SK-N-SH (cell line): ENCODE results near the gene CD101. TPM values are rescaled to one million over a fixed set of nuclear protein-coding genes. Genes with fewer than 3 reads are reported as not detected.

Source experiments
- CTCF ChIA-PET: fragments of 300-600, 350-600 bp; formaldehyde crosslinking; extraction: SDS; loops from one replicate; lab custom pipeline; 2021; lab: Yijun Ruan, JAX
- POLR2A ChIA-PET: fragments of 350-600 bp; sonication (Branson Sonifier 250); formaldehyde crosslinking; extraction: SDS; loops from one replicate; lab custom pipeline; 2020; ENCODE audit warnings: antibody characterized with exemption, inconsistent platforms; lab: Yijun Ruan, JAX
- DNase-seq: peaks from one replicate; pipeline ENCODE4 v3.0.0; 2012
- H2AFZ ChIP-seq: fragments of 200-600 bp; sonication (generic); 2 replicates; pipeline ENCODE4 v1.8.1; 2016; ENCODE audit warnings: antibody characterized with exemption, mild to moderate bottlenecking, low read depth
- H3F3A ChIP-seq: fragments of 200-600 bp; sonication (generic); replicated peaks from 2 replicates; pipeline ENCODE3; 2016; ENCODE audit warnings: antibody characterized with exemption, mild to moderate bottlenecking; ENCODE audit not compliant: insufficient read depth
- H3K27ac ChIP-seq, 2 experiments: fragments of 200-500 bp in 1 of 2; fragments of 200-600 bp in 1 of 2; sonication (Bioruptor generic) in 1 of 2; sonication (generic), shearing (Covaris generic) in 1 of 2; 2 replicates each; pipeline versions ENCODE4 v1.5.1 to v1.6.1; 2014 to 2016; ENCODE audit warnings: low read depth in 2 of 2, inconsistent platforms in 1 of 2, low read length in 1 of 2, mild to moderate bottlenecking in 1 of 2, mixed read lengths in 1 of 2
- H3K27me3 ChIP-seq: fragments of 200-600 bp; sonication (generic), shearing (Covaris generic); 2 replicates; pipeline ENCODE4 v1.6.1; 2016; ENCODE audit warnings: mixed run types; ENCODE audit not compliant: insufficient read depth
- H3K36me3 ChIP-seq, 2 experiments: fragments of 200-500 bp in 1 of 2; fragments of 200-600 bp in 1 of 2; sonication (Bioruptor generic) in 1 of 2; sonication (generic) in 1 of 2; replicated peaks in 1 of 2; 2 replicates each; pipeline versions ENCODE3 to v1.5.1; 2014 to 2016; ENCODE audit warnings: low read length in 1 of 2, mild to moderate bottlenecking in 1 of 2; ENCODE audit not compliant: insufficient read depth in 2 of 2, control insufficient read depth in 1 of 2
- H3K4me1 ChIP-seq, 2 experiments: fragments of 200-500 bp in 1 of 2; fragments of 200-600 bp in 1 of 2; sonication (Bioruptor generic) in 1 of 2; sonication (generic), shearing (Covaris generic) in 1 of 2; 2 replicates each; pipeline versions ENCODE4 v1.5.1 to v1.6.1; 2014 to 2016; ENCODE audit warnings: low read depth in 1 of 2, low read length in 1 of 2, mixed run types in 1 of 2; ENCODE audit not compliant: insufficient read depth in 2 of 2, control insufficient read depth in 1 of 2
- H3K4me2 ChIP-seq: fragments of 200-600 bp; sonication (generic), shearing (Covaris generic); 2 replicates; pipeline ENCODE4 v1.6.1; 2017; ENCODE audit warnings: mixed run types
- H3K4me3 ChIP-seq, 2 experiments: fragments of 200-500 bp in 1 of 2; fragments of 200-600 bp in 1 of 2; sonication (Bioruptor generic) in 1 of 2; sonication (generic), shearing (Covaris generic) in 1 of 2; 2 replicates each; pipeline versions ENCODE4 v1.5.1 to v1.8.1; 2014 to 2016; ENCODE audit warnings: low read depth in 2 of 2, inconsistent platforms in 1 of 2, low read length in 1 of 2, mild to moderate bottlenecking in 1 of 2, mixed read lengths in 1 of 2, moderate library complexity in 1 of 2
- H3K79me2 ChIP-seq: fragments of 200-600 bp; sonication (generic); 2 replicates; pipeline ENCODE4 v1.8.1; 2017; ENCODE audit warnings: mild to moderate bottlenecking; ENCODE audit not compliant: insufficient read depth
- H3K9ac ChIP-seq: fragments of 200-600 bp; sonication (generic); 2 replicates; pipeline ENCODE4 v1.6.1; 2017; ENCODE audit warnings: mixed run types
- H3K9me2 ChIP-seq: fragments of 200-600 bp; sonication (generic); 2 replicates; pipeline ENCODE4 v1.6.1; 2017; ENCODE audit warnings: mixed run types
- H3K9me3 ChIP-seq: fragments of 200-600 bp; sonication (generic); 2 replicates; pipeline ENCODE4 v1.6.1; 2017; ENCODE audit warnings: mixed run types, mild to moderate bottlenecking, moderate library complexity
- H4K20me1 ChIP-seq: fragments of 200-600 bp; sonication (generic); 2 replicates; pipeline ENCODE4 v1.6.1; 2017; ENCODE audit warnings: mild to moderate bottlenecking, mixed run types; ENCODE audit not compliant: insufficient read depth
- CTCF ChIP-seq: fragments of 200-600 bp; sonication (generic); IDR thresholded peaks from 2 replicates; pipeline ENCODE4 v1.6.1; 2017; ENCODE audit warnings: antibody characterized with exemption, mild to moderate bottlenecking, moderate library complexity
- EZH2phosphoT487 ChIP-seq: fragments of 200-600 bp; sonication (generic); IDR thresholded peaks from 2 replicates; pipeline ENCODE4 v1.6.1; 2017; ENCODE audit warnings: low read depth, mixed run types, mild to moderate bottlenecking, antibody characterized with exemption, moderate library complexity, borderline replicate concordance
- FOSL2 ChIP-seq: IDR thresholded peaks from 2 replicates; pipeline ENCODE4 v1.4.0; 2012; ENCODE audit warnings: low read depth, mild to moderate bottlenecking, moderate library complexity, borderline replicate concordance
- FOXM1 ChIP-seq: IDR thresholded peaks from 2 replicates; pipeline ENCODE4 v1.4.0; 2012; ENCODE audit warnings: low read depth, mild to moderate bottlenecking
- GABPA ChIP-seq: IDR thresholded peaks from 2 replicates; pipeline ENCODE4 v1.4.0; 2012; ENCODE audit warnings: low read depth, mild to moderate bottlenecking
- GATA2 ChIP-seq: sonication (generic); formaldehyde crosslinking; IDR thresholded peaks from 2 replicates; pipeline ENCODE4 v1.5.0; 2020; ENCODE audit warnings: mild to moderate bottlenecking, missing genetic modification reagents
- IRF3 ChIP-seq: fragments of 150-350 bp; IDR thresholded peaks from 2 replicates; pipeline ENCODE4 v1.6.1; 2016; ENCODE audit warnings: mild to moderate bottlenecking, low read depth, low read length
- MAX ChIP-seq: IDR thresholded peaks from 2 replicates; pipeline ENCODE4 v1.4.0; 2012; ENCODE audit warnings: low read depth
- MEF2A ChIP-seq: IDR thresholded peaks from 2 replicates; pipeline ENCODE4 v1.4.0; 2012; ENCODE audit warnings: low read depth, borderline replicate concordance
- MXI1 ChIP-seq: IDR thresholded peaks from 2 replicates; pipeline ENCODE4 v1.6.1; 2012; ENCODE audit warnings: mild to moderate bottlenecking, low read depth, low read length, improper control_type of control experiment
- RAD21 ChIP-seq: IDR thresholded peaks from 2 replicates; pipeline ENCODE4 v1.6.1; 2012; ENCODE audit warnings: mild to moderate bottlenecking, low read length
- SMC3 ChIP-seq: IDR thresholded peaks from 2 replicates; pipeline ENCODE4 v1.6.1; 2012; ENCODE audit warnings: low read depth, low read length, improper control_type of control experiment
- TAF1 ChIP-seq: IDR thresholded peaks from 2 replicates; pipeline ENCODE4 v1.6.1; 2012; ENCODE audit warnings: low read depth, mild to moderate bottlenecking, low read length, moderate library complexity, borderline replicate concordance
- USF1 ChIP-seq: IDR thresholded peaks from 2 replicates; pipeline ENCODE4 v1.4.0; 2012; ENCODE audit warnings: low read depth, borderline replicate concordance
- USF2 ChIP-seq: fragments of 150-350 bp; IDR thresholded peaks from 2 replicates; pipeline ENCODE4 v1.6.1; 2017; ENCODE audit warnings: antibody characterized with exemption, low read length, low read depth, borderline replicate concordance
- ZBTB33 ChIP-seq: IDR thresholded peaks from 2 replicates; pipeline ENCODE4 v1.4.0; 2012; ENCODE audit warnings: low read depth, borderline replicate concordance
- WGBS: methylation state at CpG from one replicate; pipeline ENCODE4 v1.1.6; 2017; ENCODE audit warnings: low lambda C conversion rate; 5-methylcytosine and 5-hydroxymethylcytosine counted together
- polyA plus RNA-seq, 3 experiments: library from polyadenylated mRNA; depleted of rRNA; stranded (reverse); fragments of >200 nt; gene quantifications; 2 replicates each; pipeline ENCODE4 v1.2.3, GENCODE V29; 2012

The CD101 gene
- polyA plus RNA-seq, 1 of the 3 experiments (the other 2 are of a cell fraction), result 0.16 TPM

GRCh38 chr1:117046781-117047180 lies 45.2 kb downstream of the CD101 start:
- 85% methylated on average over 4 of the region's 4 CpGs for WGBS
- Histone ChIP-seq H3K4me1 (no peaks in the 10 kb centered on the region), H3K36me3 (no peaks in the 10 kb centered on the region), H3K27ac (no peak overlapping the region), H4K20me1 (no peaks in the 10 kb centered on the region), H3K9me2 (no peaks in the 10 kb centered on the region), H3F3A (no peaks in the 10 kb centered on the region), H2AFZ (no peak overlapping the region), H3K9ac (no peak overlapping the region), H3K9me3 (no peaks in the 10 kb centered on the region), H3K4me3 (no peak overlapping the region), H3K4me2 (no peak overlapping the region), H3K27me3 (no peaks in the 10 kb centered on the region), H3K79me2 (no peaks in the 10 kb centered on the region)
- ChIA-PET POLR2A (no interaction called here), CTCF (interaction anchor here (0.6 to 0.9 kb wide), 3 partner anchors 191 to 309 kb away, joined by 3 read pairs; no protein-coding TSS in a partner anchor)
- TF ChIP-seq IRF3 (no peak), MEF2A (no peak), EZH2phosphoT487 (no peak), USF1 (no peak), GABPA (no peak), TAF1 (no peak), RAD21 (no peak)
- no peak for DNase-seq

- CTCF ChIA-PET, result interaction anchor here (0.6 to 1.9 kb wide), 3 partner anchors 191 to 473 kb away, joined by 3 to 4 read pairs (median 3); no protein-coding TSS in a partner anchor
Observed at GRCh38 chr1:117047271-117047670, 45.7 kb downstream of the CD101 start.

More at GRCh38 chr1:117047271-117047670, 45.7 kb downstream of the CD101 start:
- no peaks in the 10 kb centered on the region for H3K9me2 ChIP-seq
- H3K4me2 ChIP-seq, result no peak overlapping the region
- H3K4me3 ChIP-seq, result no peak overlapping the region
- no peak for DNase-seq
- no peaks in the 10 kb centered on the region for H4K20me1 ChIP-seq
- H3K4me1 ChIP-seq, result no peaks in the 10 kb centered on the region
- no peaks in the 10 kb centered on the region for H3K79me2 ChIP-seq
- H3K9ac ChIP-seq, result no peak overlapping the region
- H3K9me3 ChIP-seq, result no peaks in the 10 kb centered on the region
- 51% methylated on average over 2 of the region's 2 CpGs for WGBS
- no peak overlapping the region for H2AFZ ChIP-seq
- no peak overlapping the region for H3K27ac ChIP-seq
- H3F3A ChIP-seq, result no peaks in the 10 kb centered on the region
- POLR2A ChIA-PET, result no interaction called here
- H3K27me3 ChIP-seq, result no peaks in the 10 kb centered on the region
- no peaks in the 10 kb centered on the region for H3K36me3 ChIP-seq
- TF ChIP-seq FOXM1 (no peak), ZBTB33 (no peak), USF2 (no peak), SMC3 (no peak), CTCF (no peak), GABPA (no peak), FOSL2 (no peak), MXI1 (no peak), GATA2 (CRISPR knock-in tag) (no peak), MAX (no peak)
- TF ChIP-seq, all 33 proteins: peak for 0
